Left lung (tissue), 10 donors: Measurements from ENCODE around the gene PMF1. TPM values are rescaled to one million over a fixed set of nuclear protein-coding genes. Genes with fewer than 3 reads are reported as not detected.

Experiments used
- ATAC-seq: fragments of 200-7000 bp; cut with Tn5 transposase; one replicate; pipeline ENCODE4 v1.9.1; 2020; ENCODE audit warnings: moderate library complexity
- DNase-seq, 4 donors: peaks; one replicate each; pipeline ENCODE4 v3.0.0-alpha.2; 2013 to 2020
- H3K27ac ChIP-seq, 2 donors: fragments of 200-600 bp; sonication (generic) in 1 of 2; one replicate each; pipeline versions ENCODE4 v1.5.0 to v1.8.0; 2020 to 2021
- H3K27me3 ChIP-seq, 2 donors: fragments of 200-600 bp; sonication (generic) in 1 of 2; one replicate each; pipeline versions ENCODE4 v1.5.0 to v1.8.0; 2020 to 2021
- H3K36me3 ChIP-seq, 2 donors: fragments of 200-600 bp; sonication (generic) in 1 of 2; one replicate each; pipeline versions ENCODE4 v1.5.0 to v1.8.0; 2020 to 2021
- H3K4me1 ChIP-seq, 2 donors: fragments of 200-600 bp; one replicate each; pipeline ENCODE4 v1.8.0; 2021
- H3K4me3 ChIP-seq, 2 donors: fragments of 200-600 bp; sonication (generic) in 1 of 2; one replicate each; pipeline versions ENCODE4 v1.5.0 to v1.8.0; 2020 to 2021; ENCODE audit warnings: mild to moderate bottlenecking in 1 of 2
- H3K9me3 ChIP-seq, 2 donors: fragments of 200-600 bp; sonication (generic) in 1 of 2; one replicate each; pipeline versions ENCODE4 v1.5.0 to v1.8.0; 2020 to 2021
- CTCF ChIP-seq, 2 donors: fragments of 200-600 bp; sonication (generic) in 1 of 2; IDR thresholded peaks; one replicate each; pipeline versions ENCODE4 v1.5.0 to v1.8.0; 2021; ENCODE audit warnings: antibody characterized with exemption in 2 of 2
- intact Hi-C, 2 donors: fragments of 100-400 bp; cut with DNase I; formaldehyde crosslinking; loops; one replicate each; pipeline versions ENCODE4 v1.11.2 to v1.14.2; 2022
- polyA plus RNA-seq, 6 donors: library from polyadenylated mRNA; unstranded; fragments of 120-200 nt; gene quantifications; one replicate each; pipeline ENCODE4 v1.2.1, GENCODE V29; 2013; ENCODE audit not compliant: insufficient read length in 6 of 6
- total RNA-seq, 2 donors: library from RNA; stranded (reverse); fragmentation: NEBNext Ultra II Directional; extraction: Animal tissue kit (Norgen Biotek cat#: 25700); gene quantifications; one replicate each; pipeline ENCODE4 v1.2.1, GENCODE V29; 2021
- donor health status: DM: no; HTN: yes; CAD: no.
- donor health status: DM: no; HTN: no; CAD: no.

Gene PMF1
- total and polyA plus RNA-seq, 8 donors, result 40.1 to 91.5 (median 78.0) TPM

GRCh38 chr1:156220226-156220625, 7.4 kb downstream of the PMF1 start:
- H3K4me1 ChIP-seq, result peaks cover 11 to 50% of the 10 kb centered on the region in 2 donors
- H3K27me3 ChIP-seq, result no peaks in the 10 kb centered on the region
- ATAC-seq (no peak), DNase-seq (no peak)
- H3K27ac ChIP-seq, result no peak overlapping the region
- H3K9me3 ChIP-seq, result no peaks in the 10 kb centered on the region
- intact Hi-C loops, result loop anchor here in 1 of 2 donors (5.0 kb wide), 2 partner anchors 73 to 128 kb away; no protein-coding TSS in a partner anchor
- TF ChIP-seq CTCF (IDR thresholded peaks at IDR 0.05), result no peak
- peaks cover 0 to 47% of the 10 kb centered on the region in 2 donors for H3K36me3 ChIP-seq
- H3K4me3 ChIP-seq, result no peak overlapping the region

GRCh38 chr1:156221986-156222692, 9.3 kb downstream of the PMF1 start:
- intact Hi-C loops, result loop anchor here in 1 of 2 donors (5.0 kb wide), 2 partner anchors 75 to 130 kb away; no protein-coding TSS in a partner anchor
- Histone ChIP-seq H3K4me3 (no peak overlapping the region), H3K4me1 (peaks cover 11 to 35% of the 10 kb centered on the region in 2 donors), H3K27me3 (no peaks in the 10 kb centered on the region), H3K27ac (no peak overlapping the region), H3K9me3 (no peaks in the 10 kb centered on the region), H3K36me3 (peaks cover 0 to 55% of the 10 kb centered on the region in 2 donors)
- TF ChIP-seq CTCF (IDR thresholded peaks at IDR 0.05), result no peak
- ATAC-seq, result no peak
- DNase-seq, result no peak

- peak in 1 of 2 donors; percentile 17 for TF ChIP-seq CTCF (IDR thresholded peaks at IDR 0.05)
- Histone ChIP-seq H3K4me1 (peaks cover 0 to 10% of the 10 kb centered on the region in 2 donors), H3K27me3 (no peaks in the 10 kb centered on the region), H3K36me3 (peaks cover 0 to 77% of the 10 kb centered on the region in 2 donors), H3K27ac (no peak overlapping the region), H3K9me3 (no peaks in the 10 kb centered on the region), H3K4me3 (no peak overlapping the region)
- ATAC-seq (no peak), DNase-seq (no peak)
- intact Hi-C loops, result loop anchor here in 1 of 2 donors (5.0 kb wide), 1 partner anchor 88 kb away; no protein-coding TSS in a partner anchor
These were observed 12.8 kb downstream of the PMF1 start for GRCh38 chr1:156225677-156226014.

- Histone ChIP-seq H3K9me3 (no peaks in the 10 kb centered on the region), H3K27me3 (no peaks in the 10 kb centered on the region), H3K27ac (no peak overlapping the region), H3K36me3 (peaks cover 0 to 72% of the 10 kb centered on the region in 2 donors), H3K4me3 (no peak overlapping the region), H3K4me1 (peaks cover 0 to 10% of the 10 kb centered on the region in 2 donors)
- TF ChIP-seq CTCF (IDR thresholded peaks at IDR 0.05), result no peak
- intact Hi-C loops, result loop anchor here in 1 of 2 donors (5.0 kb wide), 1 partner anchor 89 kb away; no protein-coding TSS in a partner anchor
- DNase-seq (no peak), ATAC-seq (no peak)
These were observed 13.3 kb downstream of the PMF1 start for GRCh38 chr1:156226116-156226538.

GRCh38 chr1:156226782-156227181, 14.0 kb downstream of the PMF1 start:
- no peak overlapping the region for H3K4me3 ChIP-seq
- intact Hi-C loops, result loop anchor here in 1 of 2 donors (5.0 kb wide), 1 partner anchor 89 kb away; no protein-coding TSS in a partner anchor
- no peak for TF ChIP-seq CTCF (IDR thresholded peaks at IDR 0.05)
- no peak for DNase-seq
- no peaks in the 10 kb centered on the region for H3K9me3 ChIP-seq
- ATAC-seq, result no peak
- H3K27ac ChIP-seq, result no peak overlapping the region
- H3K4me1 ChIP-seq, result peaks cover 0 to 10% of the 10 kb centered on the region in 2 donors
- peaks cover 0 to 65% of the 10 kb centered on the region in 2 donors for H3K36me3 ChIP-seq
- no peaks in the 10 kb centered on the region for H3K27me3 ChIP-seq
